C4-2B (cell line): ENCODE results near the gene CLDN2.

Source experiments
- CTCF ChIP-seq: fragments of 450-650 bp; conservative IDR thresholded peaks from 2 replicates; pipeline ENCODE4 v1.5.1; 2017; ENCODE audit warnings: mild to moderate bottlenecking
- ZFX ChIP-seq: fragments of 450-650 bp; IDR thresholded peaks from 2 replicates; pipeline ENCODE4 v1.6.1; 2017

- TF ChIP-seq CTCF (no peak), ZFX (no peak)
Measured at GRCh38 chrX:106932492-106932923, 12.3 kb downstream of the CLDN2 start.
